H9 (cell line): ENCODE data around the gene TECPR2. TPM values are rescaled to one million over a fixed set of nuclear protein-coding genes. Genes with fewer than 3 reads are reported as not detected.
A peak's percentile ranks its signal among the peaks of the same experiment; 100 is the strongest.

Experiments used
- DNase-seq: peaks from one replicate; pipeline ENCODE4 v3.0.0-alpha.2; 2017
- H2AFZ ChIP-seq: one replicate; pipeline ENCODE4 v1.6.1; 2013; ENCODE audit warnings: mild to moderate bottlenecking, low read length, control low read depth, moderate library complexity
- H2AK5ac ChIP-seq: 2 replicates; pipeline ENCODE4 v1.6.1; 2013; ENCODE audit warnings: low read length, control low read depth, mixed read lengths; ENCODE audit not compliant: insufficient read length
- H2BK120ac ChIP-seq: one replicate; pipeline ENCODE4 v1.6.1; 2013; ENCODE audit warnings: low read depth, mild to moderate bottlenecking, low read length, control low read depth, inconsistent platforms; ENCODE audit not compliant: poor library complexity, severe bottlenecking
- H2BK12ac ChIP-seq: 2 replicates; pipeline ENCODE4 v1.6.1; 2013; ENCODE audit warnings: low read length, control low read depth, mixed read lengths, low read depth; ENCODE audit not compliant: insufficient read length
- H2BK15ac ChIP-seq: 2 replicates; pipeline ENCODE4 v1.6.1; 2013; ENCODE audit warnings: low read depth, low read length, control low read depth
- H2BK20ac ChIP-seq: one replicate; pipeline ENCODE4 v1.6.1; 2013; ENCODE audit warnings: low read depth, mild to moderate bottlenecking, low read length, control low read depth, inconsistent platforms; ENCODE audit not compliant: poor library complexity, severe bottlenecking
- H2BK5ac ChIP-seq: 2 replicates; pipeline ENCODE4 v1.6.1; 2013; ENCODE audit warnings: low read length, control low read depth, mixed read lengths; ENCODE audit not compliant: insufficient read length
- H3K14ac ChIP-seq: 2 replicates; pipeline ENCODE4 v1.6.1; 2013; ENCODE audit warnings: low read length, control low read depth; ENCODE audit not compliant: insufficient read depth
- H3K18ac ChIP-seq: 2 replicates; pipeline ENCODE4 v1.6.1; 2013; ENCODE audit warnings: low read depth, mild to moderate bottlenecking, mixed read lengths, low read length, control low read depth; ENCODE audit not compliant: insufficient read length
- H3K23ac ChIP-seq: 2 replicates; pipeline ENCODE4 v1.6.1; 2013; ENCODE audit warnings: low read length, control low read depth, mixed read lengths, low read depth; ENCODE audit not compliant: insufficient read length
- H3K23me2 ChIP-seq: 2 replicates; pipeline ENCODE4 v1.6.1; 2013; ENCODE audit warnings: low read depth, mild to moderate bottlenecking, mixed read lengths, low read length, control low read depth; ENCODE audit not compliant: insufficient read length, poor library complexity, severe bottlenecking
- H3K27ac ChIP-seq: 2 replicates; pipeline ENCODE4 v1.5.1; 2013; ENCODE audit warnings: low read length, control low read depth, mixed read lengths, low read depth; ENCODE audit not compliant: insufficient read length
- H3K27me3 ChIP-seq: 2 replicates; pipeline ENCODE4 v1.6.1; 2013; ENCODE audit warnings: low read length, control low read depth, inconsistent platforms; ENCODE audit not compliant: insufficient read depth
- H3K4ac ChIP-seq: 2 replicates; pipeline ENCODE4 v1.6.1; 2013; ENCODE audit warnings: low read depth, mild to moderate bottlenecking, control low read depth, inconsistent platforms, low read length, moderate library complexity
- H3K4me1 ChIP-seq: 2 replicates; pipeline ENCODE4 v1.6.1; 2013; ENCODE audit warnings: low read length, control low read depth, inconsistent platforms; ENCODE audit not compliant: insufficient read depth
- H3K4me2 ChIP-seq: 2 replicates; pipeline ENCODE4 v1.6.1; 2013; ENCODE audit warnings: low read length, control low read depth, mixed read lengths; ENCODE audit not compliant: insufficient read length, insufficient read depth
- H3K56ac ChIP-seq: 2 replicates; pipeline ENCODE4 v1.6.1; 2013; ENCODE audit warnings: low read depth, mild to moderate bottlenecking, mixed read lengths, low read length, control low read depth; ENCODE audit not compliant: insufficient read length
- H3K79me1 ChIP-seq: 2 replicates; pipeline ENCODE4 v1.6.1; 2013; ENCODE audit warnings: low read depth, mild to moderate bottlenecking, moderate library complexity, low read length, control low read depth, inconsistent platforms; ENCODE audit not compliant: insufficient read depth, poor library complexity, severe bottlenecking
- H3K79me2 ChIP-seq: 2 replicates; pipeline ENCODE4 v1.6.1; 2013; ENCODE audit warnings: low read length, control low read depth, inconsistent platforms; ENCODE audit not compliant: insufficient read depth
- H3K9ac ChIP-seq: 2 replicates; pipeline ENCODE4 v1.6.1; 2013; ENCODE audit warnings: low read length, control low read depth, mixed read lengths; ENCODE audit not compliant: insufficient read length; ENCODE audit errors: extremely low read depth
- H3K9me3 ChIP-seq: one replicate; pipeline ENCODE4 v1.6.1; 2013; ENCODE audit warnings: low read depth, low read length, inconsistent platforms; ENCODE audit not compliant: control insufficient read depth
- H3T11ph ChIP-seq: one replicate; pipeline ENCODE4 v1.6.1; 2013; ENCODE audit warnings: mild to moderate bottlenecking, low read length, control low read depth, inconsistent platforms
- H4K20me1 ChIP-seq: one replicate; pipeline ENCODE4 v1.6.1; 2013; ENCODE audit not compliant: control insufficient read depth, insufficient read length, insufficient read depth
- H4K5ac ChIP-seq: 2 replicates; pipeline ENCODE4 v1.6.1; 2013; ENCODE audit warnings: low read depth, mild to moderate bottlenecking, mixed read lengths, low read length, control low read depth; ENCODE audit not compliant: insufficient read length
- H4K8ac ChIP-seq: replicated peaks from 2 replicates; pipeline ENCODE4 v1.6.1; 2013; ENCODE audit warnings: low read length, control low read depth, mixed read lengths, low read depth; ENCODE audit not compliant: insufficient read length
- H4K91ac ChIP-seq: 2 replicates; pipeline ENCODE4 v1.6.1; 2013; ENCODE audit warnings: low read depth, mild to moderate bottlenecking, moderate library complexity, mixed read lengths, low read length, control low read depth; ENCODE audit not compliant: insufficient read length
- H3K27ac Mint-ChIP-seq, 3 experiments: 2 replicates in 2 of 3; 3 replicates in 1 of 3; pipeline ENCODE4 v1.8.0; 2020 to 2021; ENCODE audit warnings: mixed read lengths in 3 of 3, mild to moderate bottlenecking in 1 of 3, moderate library complexity in 1 of 3
- H3K27me3 Mint-ChIP-seq: 2 replicates; pipeline ENCODE4 v1.8.0; 2021; ENCODE audit warnings: low read depth, mild to moderate bottlenecking, moderate library complexity, mixed read lengths
- H3K36me3 Mint-ChIP-seq, 3 experiments: 2 replicates in 2 of 3; 3 replicates in 1 of 3; pipeline ENCODE4 v1.8.0; 2020 to 2021; ENCODE audit warnings: low read depth in 3 of 3, mixed read lengths in 3 of 3; ENCODE audit not compliant: insufficient read depth in 1 of 3
- H3K4me1 Mint-ChIP-seq, 2 experiments: 2 replicates each; pipeline ENCODE4 v1.8.0; 2020; ENCODE audit warnings: mixed read lengths in 2 of 2
- H3K4me3 Mint-ChIP-seq, 2 experiments: 2 replicates in 1 of 2; 3 replicates in 1 of 2; pipeline ENCODE4 v1.8.0; 2020 to 2021; ENCODE audit warnings: mild to moderate bottlenecking in 2 of 2, mixed read lengths in 2 of 2, moderate library complexity in 1 of 2
- H3K9me3 Mint-ChIP-seq, 2 experiments: 2 replicates in 1 of 2; 3 replicates in 1 of 2; pipeline ENCODE4 v1.8.0; 2020; ENCODE audit warnings: mild to moderate bottlenecking in 2 of 2, mixed read lengths in 2 of 2, moderate library complexity in 1 of 2
- WGBS: extraction: QIAGEN DNeasy Blood & Tissue Kit; methylation state at CpG from one replicate; pipeline ENCODE4 v1.1.7; 2013; ENCODE audit warnings: missing lambda C conversion rate, low lambda C conversion rate, mixed read lengths; ENCODE audit not compliant: insufficient read length; ENCODE audit errors: extremely low coverage; 5-methylcytosine and 5-hydroxymethylcytosine counted together
- total RNA-seq: library from RNA; stranded (reverse); gene quantifications from 2 replicates; pipeline ENCODE4 v1.2.1, GENCODE V29; 2021
- TF ChIP-seq, protein P1 (sequence below): fragments of 200-600 bp; sonication (generic); conservative IDR thresholded peaks from 3 replicates; pipeline ENCODE4 v1.8.0; 2021; ENCODE audit warnings: antibody characterized with exemption, mild to moderate bottlenecking

TECPR2 gene
- total RNA-seq, 1 experiment from 2014 or later, result 15.4 TPM

DNA sequence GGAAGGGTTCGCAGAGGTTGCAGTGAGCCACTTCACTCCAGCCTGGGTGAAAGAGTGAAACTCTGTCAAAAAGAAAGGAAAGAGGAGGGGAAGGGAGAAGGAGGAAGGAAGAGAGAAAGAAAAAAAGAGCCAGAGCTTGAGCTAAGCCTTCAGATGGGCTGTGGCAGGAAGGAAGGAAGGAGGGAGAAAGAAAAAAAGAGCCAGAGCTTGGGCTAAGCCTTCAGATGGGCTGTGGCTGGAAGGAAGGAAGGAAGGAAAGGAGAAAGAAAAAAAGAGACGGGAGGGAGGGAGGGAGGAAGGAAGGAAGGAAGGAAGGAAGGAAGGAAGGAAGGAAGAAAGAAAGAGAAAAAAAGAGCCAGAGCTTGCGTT, 160.4 kb downstream of the TECPR2 start:
- Histone ChIP-seq H4K20me1 (no peaks in the 10 kb centered on the region), H2BK12ac (no peak overlapping the region), H2AFZ (no peak overlapping the region), H3K23me2 (peaks cover 6% of the 10 kb centered on the region), H3K79me2 (no peaks in the 10 kb centered on the region), H2BK120ac (no peak overlapping the region), H3K56ac (no peak overlapping the region), H2BK15ac (no peak overlapping the region), H3K4ac (no peak overlapping the region), H2BK20ac (no peak overlapping the region), H3K4me1 (no peaks in the 10 kb centered on the region; the same call in 1 of the 2 replicates), H3T11ph (no peak overlapping the region), H4K91ac (no peak overlapping the region), H3K14ac (no peak overlapping the region), H3K9me3 (no peaks in the 10 kb centered on the region), H3K18ac (no peak overlapping the region), H3K27me3 (no peaks in the 10 kb centered on the region), H3K4me2 (no peak overlapping the region), H4K8ac (no peak overlapping the region), H4K5ac (no peak overlapping the region), H2AK5ac (no peak overlapping the region), H3K79me1 (no peaks in the 10 kb centered on the region), H3K27ac (no peak overlapping the region), H3K23ac (no peak overlapping the region), H2BK5ac (no peak overlapping the region), H3K9ac (no peak overlapping the region)
- Mint-ChIP-seq H3K9me3 (no peaks in the 10 kb centered on the region; a peak in 1 of 5 replicates), H3K4me1 (peaks cover 15 to 21% of the 10 kb centered on the region in 2 experiments), H3K27ac (peak overlapping the region in 2 of 3 experiments; percentile 6 to 94; a peak in 3 of 7 replicates), H3K4me3 (no peak overlapping the region; a peak in 1 of 5 replicates), H3K27me3 (peaks cover 8% of the 10 kb centered on the region), H3K36me3 (no peaks in the 10 kb centered on the region)
- WGBS, result no CpG with 5 or more reads among the region's 3 CpGs
- no peak for DNase-seq
- TF ChIP-seq, protein P1, sequence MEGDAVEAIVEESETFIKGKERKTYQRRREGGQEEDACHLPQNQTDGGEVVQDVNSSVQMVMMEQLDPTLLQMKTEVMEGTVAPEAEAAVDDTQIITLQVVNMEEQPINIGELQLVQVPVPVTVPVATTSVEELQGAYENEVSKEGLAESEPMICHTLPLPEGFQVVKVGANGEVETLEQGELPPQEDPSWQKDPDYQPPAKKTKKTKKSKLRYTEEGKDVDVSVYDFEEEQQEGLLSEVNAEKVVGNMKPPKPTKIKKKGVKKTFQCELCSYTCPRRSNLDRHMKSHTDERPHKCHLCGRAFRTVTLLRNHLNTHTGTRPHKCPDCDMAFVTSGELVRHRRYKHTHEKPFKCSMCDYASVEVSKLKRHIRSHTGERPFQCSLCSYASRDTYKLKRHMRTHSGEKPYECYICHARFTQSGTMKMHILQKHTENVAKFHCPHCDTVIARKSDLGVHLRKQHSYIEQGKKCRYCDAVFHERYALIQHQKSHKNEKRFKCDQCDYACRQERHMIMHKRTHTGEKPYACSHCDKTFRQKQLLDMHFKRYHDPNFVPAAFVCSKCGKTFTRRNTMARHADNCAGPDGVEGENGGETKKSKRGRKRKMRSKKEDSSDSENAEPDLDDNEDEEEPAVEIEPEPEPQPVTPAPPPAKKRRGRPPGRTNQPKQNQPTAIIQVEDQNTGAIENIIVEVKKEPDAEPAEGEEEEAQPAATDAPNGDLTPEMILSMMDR, result no peak
